ENCODE measurements around the gene INTS4. TPM values are rescaled to one million over a fixed set of nuclear protein-coding genes. Genes with fewer than 3 reads are reported as not detected.
"Not testable (repeated sequence)": the region's sequence is repeated elsewhere in the genome, so short reads cannot be mapped to it uniquely, and the experiment has no call there.

Gene INTS4
- total RNA-seq, 4 donors from 2014 or later, result 31.9 to 53.8 (median 43.7) TPM

DNA sequence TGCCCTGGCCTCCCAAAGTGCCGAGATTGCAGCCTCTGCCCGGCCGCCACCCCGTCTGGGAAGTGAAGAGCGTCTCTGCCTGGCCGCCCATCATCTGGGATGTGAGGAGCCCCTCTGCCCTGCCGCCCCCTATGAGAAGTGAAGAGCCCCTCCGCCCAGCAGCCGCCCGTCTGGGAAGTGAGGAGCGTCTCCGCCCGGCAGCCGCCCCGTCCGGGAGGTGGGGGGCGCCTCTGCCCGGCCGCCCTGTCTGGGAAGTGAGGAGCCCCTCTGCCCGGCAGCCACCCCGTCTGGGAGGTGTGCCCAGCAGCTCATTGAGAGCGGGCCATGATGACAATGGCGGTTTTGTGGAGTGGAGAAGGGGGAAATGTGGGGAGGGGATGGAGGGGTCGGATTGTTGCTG lies 60.9 kb downstream of the INTS4 start:
- H3K27ac ChIP-seq; intact Hi-C loops (cut with DNase I); H3K36me3 ChIP-seq; DNase-seq; H3K27me3 ChIP-seq; H3K9me3 ChIP-seq; H3K4me1 ChIP-seq; H3K4me3 ChIP-seq (replicated peaks in 1 of 3): not testable (repeated sequence)
- WGBS, 2 donors, result 89 to 97% methylated on average over 8 to 13 of the region's 24 CpGs

DNA sequence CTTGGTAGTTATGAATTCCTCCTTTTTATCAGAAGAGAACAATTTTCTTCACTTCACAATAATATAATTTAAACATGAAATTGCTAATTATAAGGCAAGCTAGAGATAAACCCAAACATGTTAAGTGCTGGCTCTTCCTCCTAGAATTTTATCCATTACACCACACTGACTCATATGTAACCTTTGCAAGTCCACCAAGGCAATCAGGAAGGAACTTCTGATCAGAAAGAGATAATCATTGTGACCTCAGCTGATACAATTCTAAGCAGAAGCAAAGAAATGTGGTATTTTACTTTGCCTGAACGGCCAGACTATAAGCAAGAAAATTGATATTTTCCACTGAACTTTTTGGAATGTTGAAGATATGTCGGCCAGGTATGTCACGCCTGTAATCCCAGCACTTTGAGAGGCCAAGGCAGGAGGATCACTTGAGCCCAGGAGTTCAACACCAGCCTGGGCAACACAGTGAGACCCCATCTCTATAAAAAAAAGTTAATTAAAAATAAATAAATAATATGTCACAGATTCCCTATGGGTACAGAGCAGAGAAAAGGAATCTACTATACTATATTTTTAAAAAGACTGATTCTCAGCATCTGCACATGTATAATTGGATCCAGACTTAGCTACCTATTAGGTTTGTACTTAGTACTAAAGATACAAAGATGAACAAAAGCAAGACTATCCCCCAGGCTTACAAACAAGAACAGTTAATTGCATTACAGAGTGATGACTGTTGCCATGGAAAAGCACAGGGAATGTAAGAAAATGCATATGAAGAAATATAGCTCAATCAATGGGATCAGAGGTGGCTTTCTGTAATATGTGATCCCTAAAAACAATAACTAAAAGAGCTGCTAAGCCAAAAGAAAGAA lies 63.9 kb downstream of the INTS4 start:
- H3K36me3 ChIP-seq; H3K9me3 ChIP-seq; intact Hi-C loops (cut with DNase I); H3K4me3 ChIP-seq (replicated peaks in 1 of 3); H3K27ac ChIP-seq; DNase-seq; H3K4me1 ChIP-seq; H3K27me3 ChIP-seq: not testable (repeated sequence)
- WGBS, 2 donors, result 96% methylated on average over 3 of the region's 3 CpGs

DNA sequence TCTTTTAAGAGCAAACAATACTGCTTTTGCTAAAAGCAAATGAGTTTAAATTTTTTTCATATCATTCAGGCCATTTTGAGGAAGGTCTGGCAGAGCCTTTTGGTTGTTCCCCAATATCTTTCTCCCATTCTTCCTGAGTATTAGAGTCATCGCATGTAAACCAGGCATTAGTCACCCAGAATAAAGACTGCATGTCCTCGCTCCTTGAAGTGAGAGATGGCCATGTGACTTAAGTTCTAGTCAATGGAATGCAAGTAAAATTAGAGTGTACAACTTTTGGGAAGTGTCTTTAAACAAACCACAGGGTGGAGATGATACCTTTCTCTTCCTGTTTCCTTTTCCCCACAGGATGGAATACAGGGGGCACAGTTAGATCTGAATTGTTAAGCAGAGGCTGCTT lies 76.8 kb downstream of the INTS4 start:
- H3K36me3 ChIP-seq; H3K9me3 ChIP-seq; H3K4me3 ChIP-seq (replicated peaks in 1 of 3); H3K27me3 ChIP-seq; intact Hi-C loops (cut with DNase I); DNase-seq; H3K27ac ChIP-seq: not testable (repeated sequence)
- WGBS, 2 donors, result 100% methylated on average over 1 of the region's 2 CpGs
- peaks cover 7 to 12% of the 10 kb centered on the region in 2 donors for H3K4me1 ChIP-seq

DNA sequence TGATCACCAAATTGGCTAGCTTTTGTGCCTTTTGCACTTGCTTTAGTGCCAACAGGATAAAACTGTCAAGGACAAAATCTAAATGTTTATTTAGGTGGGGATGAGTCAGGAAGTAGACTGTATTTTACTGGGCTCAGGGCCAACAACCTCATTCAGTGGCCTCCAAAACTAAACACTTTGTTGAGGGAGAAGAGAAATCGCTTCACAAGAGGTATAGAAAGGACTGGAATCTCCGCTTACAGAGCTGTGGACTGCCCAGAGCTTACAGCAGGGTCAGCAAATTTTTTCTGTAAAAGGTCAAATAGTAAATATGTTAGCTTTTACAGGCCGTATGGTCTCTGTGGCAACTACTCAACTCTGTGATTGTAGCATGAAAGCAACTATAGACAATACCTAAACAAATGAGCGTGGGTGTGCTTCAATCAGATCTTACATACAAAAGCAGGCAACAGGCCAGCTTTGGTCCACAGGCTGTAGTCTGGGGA lies 80.1 kb downstream of the INTS4 start:
- H3K4me3 ChIP-seq (replicated peaks in 1 of 3); H3K9me3 ChIP-seq; H3K27me3 ChIP-seq; H3K36me3 ChIP-seq; H3K27ac ChIP-seq; intact Hi-C loops (cut with DNase I): not testable (repeated sequence)
- H3K4me1 ChIP-seq, result peaks cover 7 to 12% of the 10 kb centered on the region in 2 donors
- peak; percentile 52 to 60 for DNase-seq
- WGBS, 2 donors, result 46 to 56% methylated on average over 4 of the region's 4 CpGs

DNA sequence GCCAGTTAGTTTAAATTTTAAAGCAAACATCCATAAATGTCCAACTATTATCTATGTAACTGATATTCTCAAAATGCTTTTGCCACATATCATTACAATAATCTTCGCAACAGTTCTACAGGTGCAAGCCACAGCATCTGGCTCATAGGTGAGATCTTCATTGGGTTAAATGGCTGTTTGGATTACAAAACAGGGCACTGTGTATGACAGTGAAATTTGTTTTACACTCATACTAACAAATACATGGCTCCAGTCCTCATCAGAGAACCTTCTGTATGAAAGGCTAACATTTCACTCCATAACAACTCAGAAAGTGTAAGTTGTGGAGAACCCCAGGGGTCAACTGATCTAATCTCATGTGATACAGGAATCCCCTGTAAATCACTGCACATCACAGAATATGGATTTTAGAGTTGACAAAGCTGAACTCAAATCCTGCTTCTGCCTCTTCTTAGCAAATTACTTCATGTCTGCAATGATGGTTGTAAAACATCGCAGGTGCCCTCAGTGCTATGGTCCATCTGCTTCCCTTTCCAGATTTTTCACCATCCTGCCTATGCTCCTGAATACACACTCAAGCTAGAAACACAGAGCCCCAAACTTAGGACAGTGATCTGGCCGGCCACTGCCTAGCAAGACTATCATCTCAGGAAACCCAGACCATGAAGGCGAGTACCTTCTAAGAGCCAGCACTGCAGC lies 80.7 kb downstream of the INTS4 start:
- intact Hi-C loops (cut with DNase I); H3K27ac ChIP-seq; H3K9me3 ChIP-seq; H3K36me3 ChIP-seq; H3K4me3 ChIP-seq (replicated peaks in 1 of 3); H3K27me3 ChIP-seq: not testable (repeated sequence)
- DNase-seq, result peak in 1 of 2 donors; percentile 12
- H3K4me1 ChIP-seq, result peaks cover 7 to 12% of the 10 kb centered on the region in 2 donors
- 90 to 97% methylated on average over 2 of the region's 4 CpGs for WGBS, 2 donors

DNA sequence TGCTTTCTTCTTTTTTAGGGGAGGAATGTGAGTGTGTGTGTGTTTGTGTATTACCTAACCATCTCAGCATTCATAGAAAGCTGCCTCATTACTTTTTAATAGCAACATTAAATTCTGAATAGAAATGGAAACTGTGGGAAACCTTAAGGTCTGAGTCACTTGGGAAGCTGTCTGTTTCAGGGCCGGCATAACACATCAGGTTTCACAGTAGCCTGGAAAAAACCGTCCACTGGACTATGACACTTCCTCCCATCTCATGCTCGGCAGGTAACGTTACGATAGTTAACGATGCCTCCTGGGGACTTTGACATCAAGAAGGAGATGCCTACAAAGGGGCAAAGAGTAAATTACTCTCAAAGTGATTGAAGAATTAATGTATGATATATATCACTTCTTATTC lies 83.6 kb downstream of the INTS4 start:
- H3K4me3 ChIP-seq (replicated peaks in 1 of 3); H3K9me3 ChIP-seq; DNase-seq; intact Hi-C loops (cut with DNase I); H3K27me3 ChIP-seq; H3K27ac ChIP-seq; H3K36me3 ChIP-seq: not testable (repeated sequence)
- peaks cover 7 to 12% of the 10 kb centered on the region in 2 donors for H3K4me1 ChIP-seq
- WGBS, 2 donors, result 98% methylated on average over 6 of the region's 6 CpGs

DNA sequence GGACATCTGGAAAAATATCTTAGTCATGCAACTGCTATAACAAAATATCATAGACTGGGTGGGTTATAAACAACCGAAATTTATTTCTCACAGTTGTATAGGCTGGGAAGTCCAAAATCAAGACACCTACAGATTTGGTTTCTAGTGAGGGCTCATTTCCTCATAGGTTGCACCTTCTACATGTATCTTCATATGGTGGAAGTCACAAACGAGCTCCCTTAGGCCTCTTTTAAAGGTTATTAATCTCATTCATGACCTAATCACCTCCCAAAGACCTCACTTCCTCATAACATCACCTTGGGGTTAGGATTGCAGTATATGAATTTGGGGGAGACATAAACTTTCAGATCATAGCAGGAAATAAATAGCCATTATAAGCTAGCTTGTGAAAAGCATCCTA lies 85.2 kb downstream of the INTS4 start:
- H3K27ac ChIP-seq, result no peak overlapping the region
- H3K27me3 ChIP-seq, result no peaks in the 10 kb centered on the region
- H3K4me1 ChIP-seq, result peaks cover 1% of the 10 kb centered on the region in 2 donors
- TF ChIP-seq, protein P1, sequence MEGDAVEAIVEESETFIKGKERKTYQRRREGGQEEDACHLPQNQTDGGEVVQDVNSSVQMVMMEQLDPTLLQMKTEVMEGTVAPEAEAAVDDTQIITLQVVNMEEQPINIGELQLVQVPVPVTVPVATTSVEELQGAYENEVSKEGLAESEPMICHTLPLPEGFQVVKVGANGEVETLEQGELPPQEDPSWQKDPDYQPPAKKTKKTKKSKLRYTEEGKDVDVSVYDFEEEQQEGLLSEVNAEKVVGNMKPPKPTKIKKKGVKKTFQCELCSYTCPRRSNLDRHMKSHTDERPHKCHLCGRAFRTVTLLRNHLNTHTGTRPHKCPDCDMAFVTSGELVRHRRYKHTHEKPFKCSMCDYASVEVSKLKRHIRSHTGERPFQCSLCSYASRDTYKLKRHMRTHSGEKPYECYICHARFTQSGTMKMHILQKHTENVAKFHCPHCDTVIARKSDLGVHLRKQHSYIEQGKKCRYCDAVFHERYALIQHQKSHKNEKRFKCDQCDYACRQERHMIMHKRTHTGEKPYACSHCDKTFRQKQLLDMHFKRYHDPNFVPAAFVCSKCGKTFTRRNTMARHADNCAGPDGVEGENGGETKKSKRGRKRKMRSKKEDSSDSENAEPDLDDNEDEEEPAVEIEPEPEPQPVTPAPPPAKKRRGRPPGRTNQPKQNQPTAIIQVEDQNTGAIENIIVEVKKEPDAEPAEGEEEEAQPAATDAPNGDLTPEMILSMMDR (IDR thresholded peaks at IDR 0.05), result no peak
- no peak for TF ChIP-seq POLR2A (IDR thresholded peaks at IDR 0.05)
- H3K36me3 ChIP-seq, result peaks cover 0 to 3% of the 10 kb centered on the region in 2 donors
- no peak overlapping the region for H3K4me3 ChIP-seq (replicated peaks in 1 of 3)
- no peak for DNase-seq
- WGBS, 2 donors, result 93 to 97% methylated on average over 2 of the region's 2 CpGs
- intact Hi-C loops (cut with DNase I), result no loop called here
- no peaks in the 10 kb centered on the region for H3K9me3 ChIP-seq

DNA sequence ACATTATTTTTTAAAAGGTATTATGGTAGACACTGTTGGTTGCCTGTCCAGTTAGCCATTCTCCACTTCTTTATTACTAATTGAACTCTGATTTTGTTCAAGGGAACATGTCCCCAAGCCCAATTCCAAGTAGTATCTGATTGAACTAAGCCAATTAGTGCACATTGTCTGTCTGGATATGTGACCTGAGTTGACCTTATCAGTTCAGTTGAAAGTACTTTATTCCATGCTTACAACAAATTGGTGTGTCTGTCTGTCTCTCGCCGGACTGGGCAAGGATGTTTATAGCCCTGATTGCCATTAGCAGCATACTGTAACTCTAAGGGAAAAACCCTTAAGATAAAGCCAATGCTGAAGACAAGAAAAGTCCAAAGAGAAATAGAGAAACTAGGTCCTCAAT lies 85.6 kb downstream of the INTS4 start:
- H3K36me3 ChIP-seq, result peaks cover 0 to 3% of the 10 kb centered on the region in 2 donors
- WGBS, 2 donors, result 99 to 100% methylated on average over 2 of the region's 2 CpGs
- no peaks in the 10 kb centered on the region for H3K4me1 ChIP-seq
- H3K4me3 ChIP-seq (replicated peaks in 1 of 3), result no peak overlapping the region
- intact Hi-C loops (cut with DNase I), result no loop called here
- no peak for TF ChIP-seq POLR2A (IDR thresholded peaks at IDR 0.05)
- TF ChIP-seq, protein P1 (IDR thresholded peaks at IDR 0.05), result no peak
- H3K27ac ChIP-seq, result no peak overlapping the region
- DNase-seq, result no peak
- no peaks in the 10 kb centered on the region for H3K9me3 ChIP-seq
- H3K27me3 ChIP-seq, result no peaks in the 10 kb centered on the region

DNA sequence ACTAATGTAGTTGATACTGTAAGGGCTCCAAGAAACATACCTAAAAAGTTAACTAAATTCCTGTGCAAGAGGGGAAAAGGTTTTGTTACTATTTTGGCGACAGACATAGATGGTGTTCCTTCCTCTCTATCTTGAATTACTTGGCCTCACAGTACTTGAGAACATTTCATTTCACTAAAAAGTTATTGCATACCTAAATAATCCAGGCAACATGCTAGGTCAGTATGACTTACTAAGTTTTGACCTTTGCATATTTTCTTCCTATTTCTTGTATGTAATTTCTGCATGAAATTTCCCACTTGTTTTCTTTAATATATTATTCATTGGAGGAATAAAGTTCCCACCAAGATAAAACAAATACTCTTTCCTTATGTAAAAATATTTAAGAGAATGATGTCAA lies 99.5 kb downstream of the INTS4 start:
- intact Hi-C loops (cut with DNase I); H3K4me3 ChIP-seq (replicated peaks in 1 of 3); DNase-seq; H3K36me3 ChIP-seq; H3K4me1 ChIP-seq; H3K9me3 ChIP-seq; H3K27me3 ChIP-seq; H3K27ac ChIP-seq: not testable (repeated sequence)
- WGBS, 2 donors, result 79 to 84% methylated on average over 1 of the region's 1 CpG

DNA sequence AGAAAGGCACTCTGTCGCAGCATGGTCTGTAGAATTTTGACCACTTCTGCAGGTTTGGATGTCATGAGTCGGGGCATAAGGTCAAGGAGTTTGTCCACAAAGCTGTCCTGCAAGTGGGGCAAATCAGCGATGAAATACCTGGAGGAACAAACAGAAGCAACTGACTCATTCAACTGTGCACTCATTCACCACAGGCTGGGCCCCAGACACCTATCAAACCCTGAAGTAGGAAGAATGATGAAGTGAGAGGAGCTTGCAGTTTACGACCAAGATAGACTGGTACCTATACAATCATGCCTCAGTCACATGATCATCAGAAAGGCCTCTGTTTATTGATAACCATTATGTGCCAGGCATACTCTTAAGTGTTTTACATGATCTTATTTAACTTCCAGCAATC lies 102.8 kb downstream of the INTS4 start:
- H3K4me3 ChIP-seq (replicated peaks in 1 of 3); H3K4me1 ChIP-seq; H3K27ac ChIP-seq; DNase-seq; H3K36me3 ChIP-seq; H3K9me3 ChIP-seq; H3K27me3 ChIP-seq; intact Hi-C loops (cut with DNase I): not testable (repeated sequence)
- 77 to 97% methylated on average over 2 of the region's 4 CpGs for WGBS, 2 donors

Measured in thyroid gland (tissue), 4 donors.